Neural progenitor cell (in vitro differentiated cells): Measurements from ENCODE around the gene LGALS13. TPM values are rescaled to one million over a fixed set of nuclear protein-coding genes. Genes with fewer than 3 reads are reported as not detected.
A peak's percentile ranks its signal among the peaks of the same experiment; 100 is the strongest.

ENCODE experiments used
- DNase-seq: peaks from one replicate; pipeline ENCODE4 v3.0.0-alpha.2; 2016; ENCODE audit warnings: low spot score
- H2AFZ ChIP-seq: fragments of 200-600 bp; sonication (generic); replicated peaks from 2 replicates; pipeline ENCODE4 v1.6.1; 2016; ENCODE audit warnings: antibody characterized with exemption
- H3F3A ChIP-seq: fragments of 200-600 bp; sonication (generic); 2 replicates; pipeline ENCODE4 v1.6.1; 2016; ENCODE audit warnings: antibody characterized with exemption, low read depth
- H3K27ac ChIP-seq: fragments of 200-600 bp; sonication (generic); 2 replicates; pipeline ENCODE4 v1.5.1; 2016; ENCODE audit warnings: mild to moderate bottlenecking
- H3K27me3 ChIP-seq: fragments of 200-600 bp; sonication (generic); 2 replicates; pipeline ENCODE4 v1.6.1; 2016; ENCODE audit warnings: mild to moderate bottlenecking, moderate library complexity
- H3K36me3 ChIP-seq: fragments of 200-600 bp; sonication (generic); 2 replicates; pipeline ENCODE4 v1.5.1; 2016
- H3K4me1 ChIP-seq: fragments of 200-600 bp; sonication (generic); 2 replicates; pipeline ENCODE4 v1.6.1; 2016; ENCODE audit warnings: mixed run types
- H3K4me2 ChIP-seq: fragments of 200-600 bp; sonication (generic); 2 replicates; pipeline ENCODE4 v1.6.1; 2016
- H3K4me3 ChIP-seq: fragments of 200-600 bp; sonication (generic); 2 replicates; pipeline ENCODE4 v1.5.1; 2016
- H3K79me2 ChIP-seq: fragments of 200-600 bp; sonication (generic); 2 replicates; pipeline ENCODE4 v1.6.1; 2016; ENCODE audit warnings: low read depth
- H3K9ac ChIP-seq: fragments of 200-600 bp; sonication (generic); 2 replicates; pipeline ENCODE4 v1.6.1; 2016
- H3K9me3 ChIP-seq: fragments of 200-600 bp; sonication (generic); 2 replicates; pipeline ENCODE4 v1.5.1; 2016; ENCODE audit warnings: low read depth
- H4K20me1 ChIP-seq: fragments of 200-600 bp; sonication (generic); 2 replicates; pipeline ENCODE4 v1.6.1; 2016; ENCODE audit warnings: low read depth
- H3K27ac Mint-ChIP-seq: 3 replicates; pipeline ENCODE4 v1.8.0; 2021; ENCODE audit warnings: mixed read lengths
- H3K27me3 Mint-ChIP-seq: 2 replicates; pipeline ENCODE4 v1.8.0; 2022; ENCODE audit warnings: low read depth, mild to moderate bottlenecking, inconsistent platforms, moderate library complexity, mixed read lengths; ENCODE audit not compliant: insufficient read depth
- H3K36me3 Mint-ChIP-seq: 3 replicates; pipeline ENCODE4 v1.8.0; 2021; ENCODE audit warnings: mixed read lengths
- H3K4me1 Mint-ChIP-seq: 3 replicates; pipeline ENCODE4 v1.8.0; 2021; ENCODE audit warnings: mixed read lengths
- H3K4me3 Mint-ChIP-seq: 3 replicates; pipeline ENCODE4 v1.8.0; 2021; ENCODE audit warnings: mild to moderate bottlenecking, moderate library complexity, mixed read lengths
- H3K9me3 Mint-ChIP-seq: 3 replicates; pipeline ENCODE4 v1.8.0; 2020; ENCODE audit warnings: mixed read lengths
- EZH2 ChIP-seq: fragments of 200-600 bp; sonication (generic); IDR thresholded peaks from 2 replicates; pipeline ENCODE4 v1.6.1; 2017; ENCODE audit warnings: antibody characterized with exemption, mild to moderate bottlenecking, moderate library complexity
- EZH2phosphoT487 ChIP-seq: fragments of 200-600 bp; sonication (generic); IDR thresholded peaks from 2 replicates; pipeline ENCODE4 v1.6.1; 2017; ENCODE audit warnings: antibody characterized with exemption
- total RNA-seq: library from RNA; depleted of rRNA; stranded (reverse); fragments of >200 nt; gene quantifications from 2 replicates; pipeline ENCODE4 v1.2.3, GENCODE V29; 2015; ENCODE audit warnings: low replicate concordance
- TF ChIP-seq, protein P1 (sequence below): fragments of 200-600 bp; sonication (generic); IDR thresholded peaks from 2 replicates; pipeline ENCODE4 v1.5.1; 2017; ENCODE audit warnings: antibody characterized with exemption, mild to moderate bottlenecking

LGALS13 gene
- total RNA-seq, 1 donor from 2014 or later, result not detected

DNA sequence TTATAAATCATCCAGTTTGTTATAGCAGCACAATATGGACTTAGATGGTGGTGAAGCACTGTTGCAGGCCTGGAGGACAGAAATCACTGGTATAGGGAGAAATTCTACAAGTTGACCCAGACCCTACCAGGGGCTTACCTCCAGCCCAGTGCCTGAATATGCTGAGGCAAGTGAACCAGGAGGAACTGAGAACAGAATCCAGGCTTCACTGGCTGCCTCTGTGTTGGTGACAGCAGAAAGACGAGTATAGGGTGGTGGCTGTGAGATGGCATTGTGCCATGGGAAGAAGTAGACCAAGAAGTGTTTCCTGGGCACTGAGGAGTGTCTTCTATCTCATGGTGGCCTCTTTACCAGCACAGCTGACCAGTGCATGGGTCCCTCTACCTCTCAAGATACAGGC lies 46.4 kb upstream of the LGALS13 start:
- H3K9me3 Mint-ChIP-seq, result no peaks in the 10 kb centered on the region
- no peaks in the 10 kb centered on the region for H3K4me1 Mint-ChIP-seq
- no peaks in the 10 kb centered on the region for H3K36me3 Mint-ChIP-seq
- no peaks in the 10 kb centered on the region for H3K9me3 ChIP-seq
- H3K79me2 ChIP-seq, result no peaks in the 10 kb centered on the region
- H3F3A ChIP-seq, result no peaks in the 10 kb centered on the region
- no peak overlapping the region for H3K27ac ChIP-seq
- no peaks in the 10 kb centered on the region for H3K4me1 ChIP-seq
- H3K4me3 ChIP-seq, result no peak overlapping the region
- H3K4me3 Mint-ChIP-seq, result no peak overlapping the region
- DNase-seq, result no peak
- H2AFZ ChIP-seq, result no peak overlapping the region
- no peak overlapping the region for H3K4me2 ChIP-seq
- peaks cover 3% of the 10 kb centered on the region for H3K27me3 ChIP-seq
- TF ChIP-seq, protein P1, sequence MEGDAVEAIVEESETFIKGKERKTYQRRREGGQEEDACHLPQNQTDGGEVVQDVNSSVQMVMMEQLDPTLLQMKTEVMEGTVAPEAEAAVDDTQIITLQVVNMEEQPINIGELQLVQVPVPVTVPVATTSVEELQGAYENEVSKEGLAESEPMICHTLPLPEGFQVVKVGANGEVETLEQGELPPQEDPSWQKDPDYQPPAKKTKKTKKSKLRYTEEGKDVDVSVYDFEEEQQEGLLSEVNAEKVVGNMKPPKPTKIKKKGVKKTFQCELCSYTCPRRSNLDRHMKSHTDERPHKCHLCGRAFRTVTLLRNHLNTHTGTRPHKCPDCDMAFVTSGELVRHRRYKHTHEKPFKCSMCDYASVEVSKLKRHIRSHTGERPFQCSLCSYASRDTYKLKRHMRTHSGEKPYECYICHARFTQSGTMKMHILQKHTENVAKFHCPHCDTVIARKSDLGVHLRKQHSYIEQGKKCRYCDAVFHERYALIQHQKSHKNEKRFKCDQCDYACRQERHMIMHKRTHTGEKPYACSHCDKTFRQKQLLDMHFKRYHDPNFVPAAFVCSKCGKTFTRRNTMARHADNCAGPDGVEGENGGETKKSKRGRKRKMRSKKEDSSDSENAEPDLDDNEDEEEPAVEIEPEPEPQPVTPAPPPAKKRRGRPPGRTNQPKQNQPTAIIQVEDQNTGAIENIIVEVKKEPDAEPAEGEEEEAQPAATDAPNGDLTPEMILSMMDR, result no peak
- no peak for TF ChIP-seq EZH2phosphoT487
- TF ChIP-seq EZH2, result no peak
- H3K27ac Mint-ChIP-seq, result no peak overlapping the region
- H3K9ac ChIP-seq, result no peak overlapping the region
- no peaks in the 10 kb centered on the region for H4K20me1 ChIP-seq
- no peaks in the 10 kb centered on the region for H3K36me3 ChIP-seq
- peaks cover 9% of the 10 kb centered on the region for H3K27me3 Mint-ChIP-seq

DNA sequence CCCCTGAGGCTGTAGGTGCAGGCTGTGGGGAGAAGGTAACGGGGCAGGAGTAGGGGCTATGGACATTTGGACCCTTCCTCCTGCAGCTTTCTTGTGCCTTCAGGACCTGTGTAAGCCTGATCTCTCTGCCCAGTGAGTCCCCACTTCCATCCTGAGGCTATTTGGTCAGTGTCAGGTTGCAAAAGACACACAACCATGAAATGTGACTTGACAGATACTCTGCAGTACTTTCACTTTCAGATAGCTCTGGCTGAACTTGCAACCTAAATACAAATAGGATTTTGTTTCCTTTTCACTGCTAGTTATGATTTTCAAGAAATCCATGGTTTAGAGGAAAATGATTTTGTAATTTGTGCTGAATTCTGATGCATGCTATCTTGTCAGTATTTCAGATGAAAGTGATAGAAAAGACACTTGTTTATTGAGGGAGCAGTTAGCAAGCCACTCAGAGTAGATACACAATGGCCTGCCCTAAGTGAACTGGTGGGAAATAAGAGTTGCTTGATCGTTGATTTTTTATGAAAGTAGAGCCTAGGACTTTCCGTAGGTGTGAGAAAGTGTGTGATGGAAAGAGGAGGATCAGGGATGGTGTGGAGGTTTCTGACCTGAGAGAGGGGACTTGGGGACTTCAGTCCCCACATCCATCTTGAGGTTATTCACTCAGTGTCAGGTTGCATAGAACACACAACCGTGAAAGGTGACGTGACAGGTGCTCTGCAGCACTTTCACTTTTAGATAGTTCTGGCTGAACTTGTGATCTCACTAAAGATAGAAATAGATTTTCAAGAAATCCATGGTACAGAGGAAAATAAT lies 44.3 kb upstream of the LGALS13 start:
- Mint-ChIP-seq H3K4me3 (peak overlapping the region; percentile 4), H3K27me3 (peaks cover 7% of the 10 kb centered on the region), H3K36me3 (no peaks in the 10 kb centered on the region), H3K27ac (peak overlapping the region; percentile 6), H3K9me3 (no peaks in the 10 kb centered on the region), H3K4me1 (no peaks in the 10 kb centered on the region)
- Histone ChIP-seq H3K4me2 (no peak overlapping the region), H3K9ac (no peak overlapping the region), H3K27me3 (peaks cover 3% of the 10 kb centered on the region), H3K36me3 (no peaks in the 10 kb centered on the region), H2AFZ (no peak overlapping the region), H3F3A (no peaks in the 10 kb centered on the region), H3K27ac (no peak overlapping the region), H3K4me1 (no peaks in the 10 kb centered on the region), H3K4me3 (no peak overlapping the region), H3K79me2 (no peaks in the 10 kb centered on the region), H4K20me1 (no peaks in the 10 kb centered on the region), H3K9me3 (no peaks in the 10 kb centered on the region)
- DNase-seq, result no peak
- TF ChIP-seq EZH2phosphoT487 (no peak), EZH2 (no peak)

DNA sequence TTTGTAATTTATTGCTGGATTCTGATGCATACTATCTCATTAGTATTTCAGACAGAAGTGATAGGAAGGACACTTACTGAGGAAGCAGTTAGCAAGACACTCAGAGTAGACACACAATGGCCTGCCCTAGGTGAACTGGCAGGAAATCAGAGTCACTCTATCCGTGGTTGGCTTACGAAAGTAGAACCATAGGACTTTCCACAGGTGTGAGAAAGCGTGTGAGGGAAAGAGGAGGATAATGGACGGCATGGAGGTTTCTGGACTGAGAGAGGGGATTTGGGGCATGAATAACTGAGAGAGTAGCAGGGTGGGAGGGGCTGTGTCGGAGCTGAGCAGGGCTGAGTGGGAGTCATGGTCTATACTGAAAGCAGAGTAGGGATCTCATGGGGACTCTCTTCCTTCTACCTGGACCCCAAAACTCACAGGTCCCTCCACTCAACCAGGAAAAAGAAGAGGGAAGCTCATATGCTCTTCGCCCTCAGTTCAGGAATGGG lies 43.7 kb upstream of the LGALS13 start:
- no peaks in the 10 kb centered on the region for H3K4me1 Mint-ChIP-seq
- peaks cover 6% of the 10 kb centered on the region for H3K27me3 Mint-ChIP-seq
- no peak overlapping the region for H3K27ac Mint-ChIP-seq
- peaks cover 3% of the 10 kb centered on the region for H3K27me3 ChIP-seq
- H3K36me3 Mint-ChIP-seq, result no peaks in the 10 kb centered on the region
- H2AFZ ChIP-seq, result no peak overlapping the region
- H3K9ac ChIP-seq, result no peak overlapping the region
- no peaks in the 10 kb centered on the region for H3K4me1 ChIP-seq
- H3K79me2 ChIP-seq, result no peaks in the 10 kb centered on the region
- H3K27ac ChIP-seq, result no peak overlapping the region
- H3K4me2 ChIP-seq, result no peak overlapping the region
- DNase-seq, result no peak
- no peaks in the 10 kb centered on the region for H3K9me3 Mint-ChIP-seq
- H4K20me1 ChIP-seq, result no peaks in the 10 kb centered on the region
- H3K36me3 ChIP-seq, result no peaks in the 10 kb centered on the region
- TF ChIP-seq, protein P1, result no peak
- TF ChIP-seq EZH2phosphoT487 (no peak), EZH2 (no peak)
- no peak overlapping the region for H3K4me3 Mint-ChIP-seq
- no peak overlapping the region for H3K4me3 ChIP-seq
- H3K9me3 ChIP-seq, result no peaks in the 10 kb centered on the region
- H3F3A ChIP-seq, result no peaks in the 10 kb centered on the region

DNA sequence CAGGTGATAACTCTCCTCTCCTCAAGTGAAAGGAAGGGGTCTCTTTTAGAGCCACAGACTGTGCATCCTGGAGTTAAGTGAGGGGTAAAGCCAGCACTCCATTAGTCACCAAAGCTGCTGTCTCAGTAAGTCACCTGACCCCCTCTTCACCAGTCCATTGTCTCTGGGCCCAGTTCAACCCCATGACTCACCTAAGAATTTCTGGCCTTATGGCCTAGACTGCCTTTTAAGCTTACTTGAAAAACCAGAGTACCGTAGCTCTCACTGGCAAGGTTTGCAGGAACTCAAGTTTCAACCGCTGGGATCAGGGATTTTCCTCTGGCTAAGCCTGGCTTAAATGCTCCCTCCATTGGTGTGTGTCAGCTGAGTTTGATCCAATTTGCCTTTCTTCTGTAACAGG lies 38.9 kb upstream of the LGALS13 start:
- no peaks in the 10 kb centered on the region for H3K36me3 ChIP-seq
- no peaks in the 10 kb centered on the region for H4K20me1 ChIP-seq
- H3K27ac Mint-ChIP-seq, result no peak overlapping the region
- H3K9me3 ChIP-seq, result no peaks in the 10 kb centered on the region
- H3K79me2 ChIP-seq, result no peaks in the 10 kb centered on the region
- DNase-seq, result no peak
- H3F3A ChIP-seq, result no peaks in the 10 kb centered on the region
- H3K4me3 ChIP-seq, result no peak overlapping the region
- no peak overlapping the region for H3K4me2 ChIP-seq
- no peaks in the 10 kb centered on the region for H3K36me3 Mint-ChIP-seq
- no peaks in the 10 kb centered on the region for H3K4me1 ChIP-seq
- peaks cover 3% of the 10 kb centered on the region for H3K27me3 ChIP-seq
- H3K9me3 Mint-ChIP-seq, result no peaks in the 10 kb centered on the region
- peaks cover 3% of the 10 kb centered on the region for H3K27me3 Mint-ChIP-seq
- no peak overlapping the region for H3K4me3 Mint-ChIP-seq
- no peaks in the 10 kb centered on the region for H3K4me1 Mint-ChIP-seq
- TF ChIP-seq, protein P1, result no peak
- no peak for TF ChIP-seq EZH2phosphoT487
- no peak for TF ChIP-seq EZH2
- H3K27ac ChIP-seq, result no peak overlapping the region
- no peak overlapping the region for H3K9ac ChIP-seq
- H2AFZ ChIP-seq, result no peak overlapping the region
